NCI-H2029 treated with DMSO at 0.1 percent for 48 hours (cell line): ENCODE data around the gene NME5.

Source experiments
- DNase-seq: peaks from one replicate; lab custom pipeline; 2025; lab: John Stamatoyannopoulos, UW

The NME5 gene

GRCh38 chr5:138132543-138132942 lies 6.7 kb downstream of the NME5 start:
- no peak for DNase-seq

- DNase-seq: no peak
Observed at GRCh38 chr5:138129347-138129746, 9.9 kb downstream of the NME5 start.

GRCh38 chr5:138128334-138128733 lies 10.9 kb downstream of the NME5 start:
- DNase-seq: no peak

- DNase-seq: no peak
Observed at GRCh38 chr5:138115254-138115653, 24.0 kb downstream of the NME5 start.

GRCh38 chr5:138111937-138112336 lies 27.3 kb downstream of the NME5 start:
- DNase-seq: no peak

GRCh38 chr5:138111181-138111580 lies 28.0 kb downstream of the NME5 start:
- DNase-seq: no peak

GRCh38 chr5:138110266-138110963 lies 28.8 kb downstream of the NME5 start:
- DNase-seq: no peak

GRCh38 chr5:138109463-138110265 lies 29.6 kb downstream of the NME5 start:
- DNase-seq: no peak

- DNase-seq: no peak
Observed at GRCh38 chr5:138107213-138107612, 32.0 kb downstream of the NME5 start.

- no peak for DNase-seq
Observed at GRCh38 chr5:138105709-138106108, 33.5 kb downstream of the NME5 start.

GRCh38 chr5:138103319-138103637 lies 36.0 kb downstream of the NME5 start:
- no peak for DNase-seq

- no peak for DNase-seq
Observed at GRCh38 chr5:138102454-138103318, 36.5 kb downstream of the NME5 start.

GRCh38 chr5:138096997-138097828 lies 42.0 kb downstream of the NME5 start:
- no peak for DNase-seq

GRCh38 chr5:138096363-138096762 lies 42.9 kb downstream of the NME5 start:
- DNase-seq: no peak

- no peak for DNase-seq
Observed at GRCh38 chr5:138095100-138095907, 43.9 kb downstream of the NME5 start.

GRCh38 chr5:138093036-138093435 lies 46.2 kb downstream of the NME5 start:
- no peak for DNase-seq

GRCh38 chr5:138092301-138092700 lies 46.9 kb downstream of the NME5 start:
- no peak for DNase-seq

- DNase-seq: no peak
Observed at GRCh38 chr5:138091685-138092084, 47.5 kb downstream of the NME5 start.

GRCh38 chr5:138083702-138084101 lies 55.5 kb downstream of the NME5 start, which contains the start of gene WNT8A:
WNT8A (plus strand) TSS chr5:138084033; CDS start chr5:138084128, 95 bp downstream.
- no peak for DNase-seq

- no peak for DNase-seq
Observed at GRCh38 chr5:138082033-138082432, 57.2 kb downstream of the NME5 start.
